ENCODE results near the gene NAPG.
"Not testable (repeated sequence)": the region's sequence is repeated elsewhere in the genome, so short reads cannot be mapped to it uniquely, and the experiment has no call there.

Gene NAPG

DNA sequence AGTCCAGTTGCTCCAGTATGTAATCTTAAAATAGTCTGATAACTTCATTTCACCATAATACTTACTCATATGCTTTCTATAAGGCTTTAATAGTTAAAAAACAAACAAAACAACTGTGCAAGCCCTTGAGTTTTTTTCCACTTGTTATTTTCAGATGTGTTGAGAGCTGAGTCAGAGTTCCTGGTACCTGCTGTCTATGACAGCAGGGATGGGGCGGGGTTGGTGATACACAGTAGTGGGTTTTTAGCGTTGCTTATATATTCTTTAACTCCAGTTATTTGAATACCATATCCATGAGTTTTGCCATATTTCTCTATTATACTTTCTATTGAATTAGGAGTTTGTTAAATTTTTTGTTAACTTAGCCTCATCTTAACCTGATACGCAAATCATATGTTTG lies 5.0 kb downstream of the NAPG start:
- H3K27ac ChIP-seq, result no peak overlapping the region
- TF ChIP-seq, protein P1, sequence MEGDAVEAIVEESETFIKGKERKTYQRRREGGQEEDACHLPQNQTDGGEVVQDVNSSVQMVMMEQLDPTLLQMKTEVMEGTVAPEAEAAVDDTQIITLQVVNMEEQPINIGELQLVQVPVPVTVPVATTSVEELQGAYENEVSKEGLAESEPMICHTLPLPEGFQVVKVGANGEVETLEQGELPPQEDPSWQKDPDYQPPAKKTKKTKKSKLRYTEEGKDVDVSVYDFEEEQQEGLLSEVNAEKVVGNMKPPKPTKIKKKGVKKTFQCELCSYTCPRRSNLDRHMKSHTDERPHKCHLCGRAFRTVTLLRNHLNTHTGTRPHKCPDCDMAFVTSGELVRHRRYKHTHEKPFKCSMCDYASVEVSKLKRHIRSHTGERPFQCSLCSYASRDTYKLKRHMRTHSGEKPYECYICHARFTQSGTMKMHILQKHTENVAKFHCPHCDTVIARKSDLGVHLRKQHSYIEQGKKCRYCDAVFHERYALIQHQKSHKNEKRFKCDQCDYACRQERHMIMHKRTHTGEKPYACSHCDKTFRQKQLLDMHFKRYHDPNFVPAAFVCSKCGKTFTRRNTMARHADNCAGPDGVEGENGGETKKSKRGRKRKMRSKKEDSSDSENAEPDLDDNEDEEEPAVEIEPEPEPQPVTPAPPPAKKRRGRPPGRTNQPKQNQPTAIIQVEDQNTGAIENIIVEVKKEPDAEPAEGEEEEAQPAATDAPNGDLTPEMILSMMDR (conservative IDR thresholded peaks at IDR 0.05), result no peak

DNA sequence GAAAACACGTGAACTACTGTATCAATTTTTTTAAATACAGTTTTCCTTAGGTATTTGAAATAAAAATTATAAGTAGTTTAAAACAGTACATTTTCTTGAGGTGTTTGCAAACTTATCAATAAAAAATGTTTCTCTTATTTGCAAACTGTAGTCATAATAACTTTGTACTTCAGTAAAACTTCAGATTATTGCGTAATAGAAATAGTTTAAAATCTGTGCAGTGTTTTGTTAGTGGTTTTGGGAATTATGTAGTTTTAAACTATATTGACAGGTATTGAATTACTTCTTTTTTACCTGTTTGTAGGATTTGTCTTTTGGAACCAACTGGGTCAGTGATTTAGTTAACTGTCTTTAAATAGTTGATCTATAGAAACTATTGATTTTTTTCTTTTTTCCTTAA lies 7.3 kb downstream of the NAPG start:
- TF ChIP-seq, protein P1 (conservative IDR thresholded peaks at IDR 0.05), result no peak
- H3K27ac ChIP-seq, result no peak overlapping the region

DNA sequence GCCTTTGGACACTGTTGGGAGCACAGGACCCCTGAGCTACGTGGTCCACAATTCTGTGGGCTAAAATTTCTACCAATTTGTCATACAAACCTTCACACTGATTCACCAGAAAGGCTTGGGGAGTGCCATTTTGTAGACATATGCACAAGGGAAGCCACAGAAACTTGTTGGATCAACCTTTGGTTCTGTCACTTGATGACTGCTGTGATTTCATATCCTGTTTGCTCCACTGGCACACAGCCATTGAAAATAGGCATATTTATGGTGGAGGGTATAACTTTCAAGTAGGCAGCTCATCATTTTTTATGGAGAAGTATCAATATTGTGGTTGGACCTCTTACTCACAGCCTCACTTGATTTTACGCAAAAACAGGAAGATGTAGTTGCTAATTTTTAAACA lies 10.5 kb downstream of the NAPG start:
- TF ChIP-seq, protein P1 (conservative IDR thresholded peaks at IDR 0.05), result no peak
- H3K27ac ChIP-seq, result peak overlapping the region; percentile 38

GRCh38 chr18:10537765-10538164 lies 11.9 kb downstream of the NAPG start:
- peak overlapping the region; percentile 38 for H3K27ac ChIP-seq
- TF ChIP-seq, protein P1 (conservative IDR thresholded peaks at IDR 0.05), result peak; percentile 61

GRCh38 chr18:10539124-10539523 lies 13.3 kb downstream of the NAPG start:
- H3K27ac ChIP-seq, result not testable (repeated sequence)

DNA sequence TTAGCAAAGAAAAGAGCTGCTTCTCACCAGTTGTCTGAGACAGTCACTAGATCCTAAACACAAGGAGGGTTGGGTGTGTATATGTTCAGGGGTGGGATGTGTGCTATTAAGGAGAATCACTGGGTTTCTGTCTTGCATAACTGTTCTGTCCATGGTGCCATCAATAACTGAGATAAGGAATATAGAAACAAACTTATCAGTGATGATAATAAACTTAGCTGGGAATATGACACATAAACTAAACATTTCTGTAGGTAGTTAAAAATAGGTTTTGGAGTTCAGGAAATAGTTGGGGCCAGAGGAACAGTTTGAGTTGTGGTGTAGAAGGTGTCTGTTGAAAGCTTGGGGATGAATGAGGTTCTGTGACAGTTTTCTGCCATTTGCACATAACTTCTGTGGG lies 17.4 kb downstream of the NAPG start:
- H3K27ac ChIP-seq, result no peak overlapping the region
- TF ChIP-seq, protein P1 (conservative IDR thresholded peaks at IDR 0.05), result no peak

GRCh38 chr18:10544093-10544748 lies 18.4 kb downstream of the NAPG start:
- no peak overlapping the region for H3K27ac ChIP-seq
- TF ChIP-seq, protein P1 (conservative IDR thresholded peaks at IDR 0.05), result no peak

- TF ChIP-seq, protein P1 (conservative IDR thresholded peaks at IDR 0.05), result no peak
- no peak overlapping the region for H3K27ac ChIP-seq
Observed at GRCh38 chr18:10546557-10547300, 20.9 kb downstream of the NAPG start.

Measured in VCaP (cell line).